GM12878 (cell line): ENCODE data around the gene NLGN1. TPM values are rescaled to one million over a fixed set of nuclear protein-coding genes. Genes with fewer than 3 reads are reported as not detected.

Experiments used
- ATAC-seq: fragments of 200-7000 bp; cut with Tn5 transposase; 3 replicates; pipeline ENCODE4 v1.9.1; 2020; ENCODE audit warnings: mild to moderate bottlenecking, moderate library complexity
- BruUV-seq: library from RNA; stranded (reverse); fragments of 400-500 nt; replicated peaks from 2 replicates; lab custom pipeline; 2021; lab: Mats Ljungman, UMichigan
- CTCF ChIA-PET: fragments of 300-600 bp; sonication (Branson Sonifier 250); formaldehyde crosslinking; extraction: SDS; loops from one replicate; lab custom pipeline; 2021; ENCODE audit warnings: inconsistent platforms; lab: Yijun Ruan, JAX
- POLR2A ChIA-PET: fragments of 350-600 bp; formaldehyde crosslinking; extraction: SDS; loops from one replicate; lab custom pipeline; 2021; ENCODE audit warnings: inconsistent platforms; lab: Charles Lee
- RAD21 ChIA-PET: fragments of 300-600 bp; sonication (Branson Sonifier 250); formaldehyde crosslinking; loops from one replicate; lab custom pipeline; 2023; ENCODE audit warnings: antibody characterized with exemption; ENCODE audit not compliant: unreplicated experiment; lab: Charles Lee
- SMC1A ChIA-PET: fragments of 300-600 bp; sonication (Branson Sonifier 250); formaldehyde crosslinking; loops from one replicate; lab custom pipeline; 2023; ENCODE audit not compliant: unreplicated experiment, uncharacterized antibody; lab: Charles Lee
- DNase-seq: peaks from one replicate; pipeline ENCODE4 v3.0.0-alpha.2; 2011; ENCODE audit warnings: low read depth, low spot score
- FAIRE-seq: peaks from 3 replicates; lab custom pipeline; 2011; peaks lifted over from hg19 to GRCh38; lab: Jason Lieb, UNC
- H2AFZ ChIP-seq: 2 replicates; pipeline ENCODE4 v1.6.0; 2011; ENCODE audit warnings: low read depth, low read length, control low read depth; ENCODE audit not compliant: control insufficient read depth
- H3K27ac ChIP-seq: 2 replicates; pipeline ENCODE4 v1.5.1; 2011; ENCODE audit warnings: control low read depth; ENCODE audit not compliant: control insufficient read depth, insufficient read depth
- H3K27me3 ChIP-seq, 2 experiments: replicated peaks in 1 of 2; 2 replicates each; pipeline versions ENCODE4 v1.6.0 to v1.6.1; 2011; ENCODE audit warnings: low read length in 1 of 2; ENCODE audit not compliant: control insufficient read depth in 2 of 2, insufficient read depth in 2 of 2
- H3K36me3 ChIP-seq, 2 experiments: 2 replicates each; pipeline ENCODE4 v1.5.1; 2011; ENCODE audit warnings: low read length in 1 of 2; ENCODE audit not compliant: control insufficient read depth in 2 of 2, insufficient read depth in 2 of 2
- H3K4me1 ChIP-seq: 2 replicates; pipeline ENCODE4 v1.6.1; 2011; ENCODE audit warnings: mild to moderate bottlenecking, low read length, moderate library complexity, mixed read lengths; ENCODE audit not compliant: control insufficient read depth, insufficient read depth
- H3K4me2 ChIP-seq: 2 replicates; pipeline ENCODE4 v1.6.0; 2011; ENCODE audit warnings: control low read depth; ENCODE audit not compliant: control insufficient read depth, insufficient read depth
- H3K4me3 ChIP-seq: fragments of 200-600 bp; sonication (generic); 2 replicates; pipeline ENCODE4 v1.5.1; 2016
- H3K79me2 ChIP-seq: 2 replicates; pipeline ENCODE4 v1.6.0; 2011; ENCODE audit warnings: low read length; ENCODE audit not compliant: control insufficient read depth, insufficient read depth
- H3K9ac ChIP-seq: 2 replicates; pipeline ENCODE4 v1.8.0; 2011; ENCODE audit warnings: low read length, control low read depth, mixed read lengths; ENCODE audit not compliant: control insufficient read depth, insufficient read depth
- H3K9me3 ChIP-seq: replicated peaks from 3 replicates; pipeline ENCODE4 v1.5.1; 2011; ENCODE audit warnings: mild to moderate bottlenecking, low read length; ENCODE audit not compliant: control insufficient read depth, insufficient read depth
- H4K20me1 ChIP-seq: 2 replicates; pipeline ENCODE4 v1.6.0; 2011; ENCODE audit not compliant: control insufficient read depth, insufficient read depth
- BHLHE40 ChIP-seq, 2 experiments: fragments of 450-650 bp in 1 of 2; IDR thresholded peaks; 2 replicates each; pipeline ENCODE4 v1.6.1; 2011 to 2017; ENCODE audit warnings: low read depth in 2 of 2, borderline replicate concordance in 1 of 2, improper control_type of control experiment in 1 of 2, low read length in 1 of 2, mild to moderate bottlenecking in 1 of 2
- ETV6 ChIP-seq, 2 experiments: fragments of 450-650 bp in 1 of 2; IDR thresholded peaks in 1 of 2; conservative IDR thresholded peaks in 1 of 2; 2 replicates each; pipeline ENCODE4 v1.6.1; 2014; ENCODE audit warnings: antibody characterized with exemption in 1 of 2, borderline replicate concordance in 1 of 2, low read depth in 1 of 2, mild to moderate bottlenecking in 1 of 2, moderate library complexity in 1 of 2
- MYB ChIP-seq: fragments of 150-350 bp; IDR thresholded peaks from 2 replicates; pipeline ENCODE4 v1.6.1; 2014; ENCODE audit warnings: mild to moderate bottlenecking, low read depth, low read length, borderline replicate concordance
- MYC ChIP-seq: IDR thresholded peaks from 2 replicates; pipeline ENCODE4 v1.6.1; 2011; ENCODE audit warnings: mild to moderate bottlenecking, low read length, moderate library complexity, inconsistent platforms; ENCODE audit not compliant: insufficient read depth, insufficient replicate concordance, insufficient read length, severe bottlenecking
- WRNIP1 ChIP-seq: IDR thresholded peaks from 2 replicates; pipeline ENCODE4 v1.6.1; 2011; ENCODE audit warnings: low read depth, low read length, improper control_type of control experiment, borderline replicate concordance
- WGBS: methylation state at CpG from one replicate; pipeline ENCODE4 v1.1.6; 2016; ENCODE audit warnings: low lambda C conversion rate; ENCODE audit not compliant: insufficient replicate concordance, insufficient coverage; ENCODE audit errors: missing lambda C conversion rate; 5-methylcytosine and 5-hydroxymethylcytosine counted together
- in situ Hi-C: fragments of 300-500 bp; cut with MboI; formaldehyde crosslinking; loops from 9 replicates; pipeline ENCODE4 v1.14.3; 2018; ENCODE audit warnings: mixed read lengths
- intact Hi-C: fragments of 100-400 bp; cut with micrococcal nuclease; formaldehyde crosslinking; loops from one replicate; pipeline ENCODE4 v1.14.2; 2022; ENCODE audit not compliant: unreplicated experiment
- polyA plus RNA-seq, 11 experiments: library from polyadenylated mRNA; depleted of rRNA in 4 of 11; unstranded in 6 of 11; stranded (reverse) in 5 of 11; fragments of >200 nt; fragmentation: Nextera tagmentation in 4 of 11; fragmentation: Illumina TruSeq in 1 of 11; extraction: Ambion mirVana in 4 of 11; extraction: Trizol in 1 of 11; gene quantifications; 1 replicate in 1 of 11; 2 replicates in 10 of 11; pipeline versions ENCODE4 v1.2.1 to v1.2.3, GENCODE V29; 2011 to 2016; ENCODE audit warnings: inconsistent platforms in 2 of 11, missing spikeins in 2 of 11, low read depth in 1 of 11
- total RNA-seq, 4 experiments: library from RNA; depleted of rRNA in 3 of 4; stranded (reverse); fragments of >200 nt in 3 of 4; fragmentation: Illumina TruSeq in 1 of 4; extraction: Trizol in 1 of 4; gene quantifications; 2 replicates each; pipeline versions ENCODE4 v1.2.1 to v1.2.3, GENCODE V29; 2013 to 2021
- TF ChIP-seq, protein P1 (sequence below): IDR thresholded peaks from 2 replicates; pipeline ENCODE4 v1.6.1; 2012; ENCODE audit warnings: low read depth, low read length, improper control_type of control experiment

Gene NLGN1
- total and polyA plus RNA-seq, 10 of the 15 experiments (the other 5 are each of a cell fraction or from before 2014, with no cell fraction given) = not detected

DNA sequence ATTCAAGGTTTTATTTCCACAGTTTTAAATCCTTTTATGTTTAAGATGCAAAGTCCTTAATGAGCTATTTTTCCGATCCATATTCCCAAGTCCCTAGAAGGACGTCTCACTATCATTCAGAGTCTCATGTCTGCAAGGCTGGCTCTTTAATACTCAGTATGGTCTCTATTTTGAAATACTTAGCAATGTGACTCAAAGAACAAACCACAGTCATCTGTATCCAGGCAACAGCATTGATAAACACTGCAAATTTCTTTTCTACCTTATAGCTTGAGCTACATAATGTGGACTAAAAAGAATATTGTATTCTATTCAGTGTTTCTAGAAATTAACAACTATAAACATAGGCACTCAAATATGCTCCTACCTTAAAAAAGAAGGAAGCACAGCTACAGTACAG lies 873.3 kb downstream of the NLGN1 start:
- H2AFZ ChIP-seq = no peak overlapping the region
- intact Hi-C loops = no loop called here
- 4% methylated on average over 2 of the region's 2 CpGs for WGBS
- no peaks in the 10 kb centered on the region for H3K4me1 ChIP-seq
- TF ChIP-seq MYC (no peak), ETV6 (conservative IDR thresholded peaks at IDR 0.05 in 1 of 2, IDR thresholded peaks at IDR 0.05 in 1 of 2; ENCODE audit: borderline replicate concordance in 1 of 2, low read depth in 1 of 2) (no peak), BHLHE40 (IDR thresholded peaks at IDR 0.05; ENCODE audit: borderline replicate concordance in 1 of 2, low read depth in 2 of 2, low read length in 1 of 2) (no peak), WRNIP1 (no peak)
- no peaks in the 10 kb centered on the region for H3K79me2 ChIP-seq
- H3K27me3 ChIP-seq = no peaks in the 10 kb centered on the region
- ChIA-PET RAD21 (no interaction called here), CTCF (no interaction called here), POLR2A (no interaction called here), SMC1A (no interaction called here)
- in situ Hi-C loops = no loop called here
- BruUV-seq = no TSS peak
- no peak overlapping the region for H3K9ac ChIP-seq
- no peaks in the 10 kb centered on the region for H3K9me3 ChIP-seq
- DNase-seq = no peak
- H3K27ac ChIP-seq = no peak overlapping the region
- no peak overlapping the region for H3K4me2 ChIP-seq
- no peak overlapping the region for H3K4me3 ChIP-seq
- FAIRE-seq = no peak
- no peak for ATAC-seq
- H3K36me3 ChIP-seq = no peaks in the 10 kb centered on the region
- H4K20me1 ChIP-seq = no peaks in the 10 kb centered on the region

DNA sequence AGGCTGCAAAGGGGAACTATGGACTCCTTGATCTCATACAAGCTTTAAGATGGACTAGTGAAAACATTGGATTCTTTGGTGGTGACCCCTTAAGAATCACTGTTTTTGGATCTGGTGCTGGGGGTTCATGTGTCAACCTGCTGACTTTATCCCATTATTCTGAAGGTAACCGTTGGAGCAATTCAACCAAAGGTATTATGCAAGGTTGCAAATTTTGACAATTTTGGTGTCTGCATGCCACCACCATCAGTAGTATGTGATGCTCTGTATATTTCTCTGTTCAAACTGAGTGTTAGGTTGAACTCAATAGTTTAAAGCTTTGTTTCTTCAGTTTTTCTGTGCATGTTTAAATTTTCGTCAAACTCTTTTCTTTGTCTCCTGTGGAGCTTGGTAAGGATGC lies 877.8 kb downstream of the NLGN1 start:
- H4K20me1 ChIP-seq = no peaks in the 10 kb centered on the region
- no TSS peak for BruUV-seq
- H3K4me1 ChIP-seq = no peaks in the 10 kb centered on the region
- POLR2A ChIA-PET = no interaction called here
- DNase-seq = no peak
- no peaks in the 10 kb centered on the region for H3K27me3 ChIP-seq
- TF ChIP-seq MYB = no peak
- TF ChIP-seq, protein P1, sequence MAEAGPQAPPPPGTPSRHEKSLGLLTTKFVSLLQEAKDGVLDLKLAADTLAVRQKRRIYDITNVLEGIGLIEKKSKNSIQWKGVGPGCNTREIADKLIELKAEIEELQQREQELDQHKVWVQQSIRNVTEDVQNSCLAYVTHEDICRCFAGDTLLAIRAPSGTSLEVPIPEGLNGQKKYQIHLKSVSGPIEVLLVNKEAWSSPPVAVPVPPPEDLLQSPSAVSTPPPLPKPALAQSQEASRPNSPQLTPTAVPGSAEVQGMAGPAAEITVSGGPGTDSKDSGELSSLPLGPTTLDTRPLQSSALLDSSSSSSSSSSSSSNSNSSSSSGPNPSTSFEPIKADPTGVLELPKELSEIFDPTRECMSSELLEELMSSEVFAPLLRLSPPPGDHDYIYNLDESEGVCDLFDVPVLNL = no peak
- TF ChIP-seq, all 136 proteins: peak for 0
- H3K4me2 ChIP-seq = no peak overlapping the region
- WGBS = 0% methylated on average over 2 of the region's 2 CpGs
- FAIRE-seq (no peak), ATAC-seq (no peak)
- ChIA-PET RAD21 (no interaction called here), SMC1A (interaction anchor here (0.7 to 1.0 kb wide), 2 partner anchors 118 to 126 kb away, joined by 3 read pairs; no protein-coding TSS in a partner anchor), CTCF (no interaction called here)
- H2AFZ ChIP-seq = no peak overlapping the region
- no peaks in the 10 kb centered on the region for H3K9me3 ChIP-seq
- no peak overlapping the region for H3K4me3 ChIP-seq
- in situ Hi-C loops (no loop called here), intact Hi-C loops (no loop called here)
- H3K36me3 ChIP-seq = no peaks in the 10 kb centered on the region
- H3K79me2 ChIP-seq = no peaks in the 10 kb centered on the region
- H3K27ac ChIP-seq = no peak overlapping the region
- H3K9ac ChIP-seq = no peak overlapping the region
